BJ (cell line): Measurements from ENCODE around the gene ATF1. TPM values are rescaled to one million over a fixed set of nuclear protein-coding genes. Genes with fewer than 3 reads are reported as not detected.
"Not testable (repeated sequence)": the region's sequence is repeated elsewhere in the genome, so short reads cannot be mapped to it uniquely, and the experiment has no call there.

Source experiments
- CTCF ChIA-PET: fragments of 350-600 bp; formaldehyde crosslinking; extraction: SDS; loops from one replicate; lab custom pipeline; 2021; ENCODE audit warnings: antibody characterized with exemption, inconsistent platforms; lab: Yijun Ruan, JAX
- POLR2A ChIA-PET: fragments of 300-600 bp; sonication (Branson Sonifier 250); formaldehyde crosslinking; extraction: SDS; loops from one replicate; lab custom pipeline; 2021; ENCODE audit warnings: antibody characterized with exemption; lab: Charles Lee
- DNase-seq: peaks from one replicate; pipeline ENCODE4 v3.0.0-alpha.2; 2011; ENCODE audit warnings: low read depth
- H3K27me3 ChIP-seq: 2 replicates; pipeline ENCODE4 v1.6.0; 2011; ENCODE audit warnings: low read length; ENCODE audit not compliant: control insufficient read depth, insufficient read depth
- H3K36me3 ChIP-seq: 2 replicates; pipeline ENCODE4 v1.5.1; 2011; ENCODE audit warnings: low read length; ENCODE audit not compliant: control insufficient read depth, insufficient read depth
- H3K4me3 ChIP-seq: 2 replicates; pipeline ENCODE4 v1.5.1; 2011; ENCODE audit warnings: low read depth, mild to moderate bottlenecking, control low read depth, low read length
- CTCF ChIP-seq: IDR thresholded peaks from 2 replicates; pipeline ENCODE4 v1.5.1; 2011; ENCODE audit warnings: low read depth, mild to moderate bottlenecking, control low read depth, inconsistent platforms, low read length, moderate library complexity; ENCODE audit not compliant: insufficient read depth
- polyA plus RNA-seq: library from polyadenylated mRNA; depleted of rRNA; stranded (reverse); fragments of >200 nt; gene quantifications from 2 replicates; pipeline ENCODE4 v1.2.3, GENCODE V29; 2011

The ATF1 gene
- polyA plus RNA-seq, 1 experiment, result 72.5 TPM

- ChIA-PET POLR2A (no interaction called here), CTCF (interaction anchor here (1.7 kb wide), 1 partner anchor 24 kb away, joined by 7 read pairs; the partner anchor contains the start of gene ATF1)
These were observed 24.7 kb downstream of the ATF1 start for GRCh38 chr12:50788561-50788960.

GRCh38 chr12:50790081-50790480 is 26.2 kb downstream of the ATF1 start:
- TF ChIP-seq CTCF, result no peak
- CTCF ChIA-PET, result interaction anchor here (1.2 kb wide), 1 partner anchor 25 kb away, joined by 5 read pairs; no protein-coding TSS in a partner anchor
- POLR2A ChIA-PET, result interaction anchor here (0.6 kb wide), 1 partner anchor 256 kb away, joined by 3 read pairs; no protein-coding TSS in a partner anchor
- Histone ChIP-seq H3K27me3 (no peaks in the 10 kb centered on the region), H3K36me3 (no peaks in the 10 kb centered on the region; the same call in 1 of the 2 replicates), H3K4me3 (no peak overlapping the region)
- no peak for DNase-seq

More at GRCh38 chr12:50788561-50788960, 24.7 kb downstream of the ATF1 start:
- no peak for TF ChIP-seq CTCF
- no peaks in the 10 kb centered on the region for H3K36me3 ChIP-seq
- no peak overlapping the region for H3K4me3 ChIP-seq
- no peaks in the 10 kb centered on the region for H3K27me3 ChIP-seq
- peak; percentile 94 for DNase-seq

GRCh38 chr12:50799908-50800307 is 36.0 kb downstream of the ATF1 start:
- no peak for DNase-seq
- POLR2A ChIA-PET, result no interaction called here
- Histone ChIP-seq H3K27me3 (no peaks in the 10 kb centered on the region), H3K4me3 (no peak overlapping the region), H3K36me3 (peaks cover 8% of the 10 kb centered on the region)
- TF ChIP-seq CTCF, result no peak
- CTCF ChIA-PET, result no interaction called here

- no peak overlapping the region for H3K4me3 ChIP-seq
- peaks cover 4% of the 10 kb centered on the region; the same call in 1 of the 2 replicates for H3K36me3 ChIP-seq
- CTCF ChIA-PET, result no interaction called here
- no peak for TF ChIP-seq CTCF
- POLR2A ChIA-PET, result no interaction called here
- H3K27me3 ChIP-seq, result no peaks in the 10 kb centered on the region
- no peak for DNase-seq
These were observed 39.5 kb downstream of the ATF1 start for GRCh38 chr12:50803230-50803875.

GRCh38 chr12:50806176-50806575 is 42.3 kb downstream of the ATF1 start:
- Histone ChIP-seq H3K4me3 (no peak overlapping the region), H3K27me3 (no peaks in the 10 kb centered on the region), H3K36me3 (peaks cover 2% of the 10 kb centered on the region)
- no peak for DNase-seq
- no peak for TF ChIP-seq CTCF
- ChIA-PET POLR2A (no interaction called here), CTCF (interaction anchor here (0.6 to 1.4 kb wide), 2 partner anchors 31 to 41 kb away, joined by 3 to 4 read pairs; no protein-coding TSS in a partner anchor)

- POLR2A ChIA-PET, H3K27me3 ChIP-seq, DNase-seq, H3K36me3 ChIP-seq, H3K4me3 ChIP-seq: not testable (repeated sequence)
- CTCF ChIA-PET, result interaction anchor here (1.0 kb wide), 1 partner anchor 44 kb away, joined by 3 read pairs; no protein-coding TSS in a partner anchor
These were observed 45.2 kb downstream of the ATF1 start for GRCh38 chr12:50809131-50809530.

- H3K4me3 ChIP-seq, POLR2A ChIA-PET, DNase-seq, H3K27me3 ChIP-seq, H3K36me3 ChIP-seq: not testable (repeated sequence)
- CTCF ChIA-PET, result interaction anchor here (0.9 to 1.6 kb wide), 2 partner anchors 10 to 172 kb away, joined by 3 to 5 read pairs; no protein-coding TSS in a partner anchor
These were observed 51.0 kb downstream of the ATF1 start for GRCh38 chr12:50814921-50815320.
